Activated T-cell treated with anti-CD3 and anti-CD28 coated beads, Interleukin-2, amount 50 U/mL, for 48 hours (primary cell): ENCODE data around the gene CLMP.

Source experiments
- DNase-seq, 2 experiments: peaks; one replicate each; pipeline ENCODE4 v3.0.0-alpha.2; 2020

Gene CLMP

GRCh38 chr11:123052901-123053721 lies 141.9 kb downstream of the CLMP start:
- peak; percentile 44 to 53 for DNase-seq

DNA sequence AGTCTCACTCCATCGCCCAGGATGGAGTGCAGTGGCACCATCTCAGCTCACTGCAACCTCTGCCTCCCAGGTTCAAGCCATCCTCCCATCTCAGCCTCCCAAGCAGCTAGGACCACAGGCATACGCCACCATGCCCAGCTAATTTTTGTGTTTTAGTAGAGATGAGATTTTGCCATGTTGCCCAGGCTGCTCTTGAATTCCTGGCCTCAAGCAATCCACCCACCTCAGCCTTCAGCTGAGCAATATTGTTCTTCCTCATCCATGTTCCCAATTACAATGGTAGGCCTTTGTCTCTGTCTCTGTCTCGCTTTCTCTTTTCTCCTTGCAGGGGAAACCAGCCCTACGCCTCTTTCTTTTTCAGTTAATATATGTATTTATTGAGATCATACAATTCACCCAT lies 143.4 kb downstream of the CLMP start:
- no peak for DNase-seq

- DNase-seq = no peak
Measured at GRCh38 chr11:123051146-123051545, 143.9 kb downstream of the CLMP start.

DNA sequence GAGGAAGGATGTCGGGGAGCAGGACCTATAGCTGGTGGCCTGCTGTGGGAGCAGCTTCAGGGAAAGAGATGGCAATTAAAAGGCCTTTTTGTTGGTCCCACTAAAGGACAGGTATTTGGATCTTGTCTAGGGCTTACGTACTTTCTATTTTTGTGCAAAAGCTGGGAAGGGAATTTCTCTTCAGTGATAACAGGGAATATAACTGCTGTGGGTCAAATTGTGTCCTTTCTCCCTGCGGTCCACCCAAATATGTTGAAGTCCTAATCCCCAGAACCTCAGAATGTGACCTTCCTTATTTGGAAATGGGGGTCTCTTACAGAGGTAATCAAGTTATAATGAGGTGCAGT lies 147.1 kb downstream of the CLMP start:
- DNase-seq = no peak

DNA sequence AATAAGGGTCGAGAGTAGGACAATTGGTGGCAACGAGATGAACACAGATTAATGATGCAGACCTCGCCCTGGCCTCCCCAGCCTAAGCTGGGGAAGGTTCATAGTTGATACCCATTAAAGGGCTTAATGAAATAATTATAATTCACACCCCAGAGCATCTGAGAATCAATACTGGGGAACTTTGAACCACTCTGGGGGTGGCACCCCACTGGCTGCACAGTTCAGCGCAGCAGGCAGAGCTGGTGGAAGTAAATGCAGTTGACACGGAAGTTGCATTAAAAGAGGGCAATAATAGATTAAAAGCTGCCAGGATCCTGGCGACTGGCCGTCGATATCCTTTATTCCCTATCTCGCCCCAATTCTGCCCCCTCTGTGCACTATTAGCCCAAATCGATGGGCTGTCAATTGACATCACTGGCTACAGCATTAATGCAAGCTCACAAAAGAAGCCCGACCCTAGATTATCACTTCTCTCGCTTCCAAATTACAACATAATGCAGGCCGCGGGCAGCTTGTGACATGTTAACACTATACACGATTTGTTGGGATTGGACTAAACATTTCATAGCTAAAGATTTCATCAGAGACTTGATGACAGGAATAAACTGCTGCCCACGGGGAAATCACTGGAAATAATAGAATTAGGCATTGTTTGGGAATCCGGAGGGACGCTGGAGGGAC lies 147.6 kb downstream of the CLMP start:
- no peak for DNase-seq

- DNase-seq = no peak
Measured at GRCh38 chr11:123046473-123047259, 148.4 kb downstream of the CLMP start.

- no peak for DNase-seq
Measured at GRCh38 chr11:123045101-123045500, 149.9 kb downstream of the CLMP start.

- DNase-seq = no peak
Measured at GRCh38 chr11:123041185-123041584, 153.9 kb downstream of the CLMP start.

DNA sequence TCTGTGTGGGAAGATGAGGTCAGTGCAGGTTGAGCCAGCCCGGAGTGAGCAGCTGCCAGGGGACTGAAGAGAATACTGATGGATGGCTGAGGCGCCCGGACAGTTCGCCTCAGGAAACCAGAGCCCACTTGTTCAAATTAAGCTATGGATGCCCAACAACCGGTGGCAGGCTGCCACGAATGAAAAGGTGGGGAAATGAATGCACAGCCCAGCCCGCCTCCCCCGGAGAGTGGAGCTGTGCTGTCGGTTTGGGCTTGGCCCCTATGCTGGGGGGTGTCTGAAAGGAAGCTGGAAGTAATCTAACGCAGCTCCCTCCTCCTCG lies 155.0 kb downstream of the CLMP start:
- DNase-seq = no peak

- no peak for DNase-seq
Measured at GRCh38 chr11:123035831-123036230, 159.2 kb downstream of the CLMP start.

DNA sequence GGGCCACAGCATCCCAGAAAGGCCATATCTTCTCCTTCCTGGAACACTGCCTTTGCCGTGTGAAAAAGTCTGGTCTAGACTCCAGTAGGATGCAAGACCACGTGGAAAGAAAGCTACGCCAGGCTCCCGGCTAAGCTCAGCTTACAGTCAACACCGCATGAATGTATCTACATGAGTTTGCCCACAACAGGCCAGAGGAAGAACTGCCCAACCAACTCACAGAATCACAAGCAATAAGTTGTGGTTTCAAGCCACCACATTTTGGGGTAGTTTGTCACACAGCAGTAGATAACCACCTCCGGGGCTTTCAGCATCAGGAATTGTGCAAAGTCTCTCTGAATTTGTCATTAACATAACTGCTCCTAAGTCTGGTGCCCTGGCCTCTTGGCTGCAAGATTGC lies 160.5 kb downstream of the CLMP start:
- DNase-seq = no peak

DNA sequence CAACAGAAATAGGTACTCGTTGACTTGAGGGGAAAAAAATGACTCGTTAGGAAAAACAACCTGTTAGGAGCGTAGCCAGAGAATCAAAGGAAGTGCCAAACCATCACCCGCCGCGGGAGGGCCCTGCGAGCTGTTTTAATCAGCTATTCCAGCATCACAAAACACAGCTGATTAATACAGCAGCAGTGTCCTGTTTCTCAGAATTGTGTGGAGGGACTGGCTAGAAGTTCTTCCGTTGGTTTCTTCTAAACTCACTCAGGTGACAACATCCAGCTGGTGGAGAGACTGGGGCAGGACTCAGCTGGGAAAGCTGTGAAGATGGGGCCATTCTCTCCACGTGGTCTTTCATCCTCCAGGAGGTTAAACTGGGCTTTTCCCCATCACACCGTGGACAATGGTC lies 161.2 kb downstream of the CLMP start:
- no peak for DNase-seq

- no peak for DNase-seq
Measured at GRCh38 chr11:123030517-123030916, 164.5 kb downstream of the CLMP start.

GRCh38 chr11:123020968-123021367 lies 174.1 kb downstream of the CLMP start:
- DNase-seq = peak; percentile 25 to 34
